ENCODE data around the gene DYNLRB1. TPM values are rescaled to one million over a fixed set of nuclear protein-coding genes. Genes with fewer than 3 reads are reported as not detected.

Gene DYNLRB1
- total and polyA plus RNA-seq, 10 of the 15 experiments (the other 5 are each of a cell fraction or from before 2014, with no cell fraction given) = 87.9 to 313 (median 153) TPM

DNA sequence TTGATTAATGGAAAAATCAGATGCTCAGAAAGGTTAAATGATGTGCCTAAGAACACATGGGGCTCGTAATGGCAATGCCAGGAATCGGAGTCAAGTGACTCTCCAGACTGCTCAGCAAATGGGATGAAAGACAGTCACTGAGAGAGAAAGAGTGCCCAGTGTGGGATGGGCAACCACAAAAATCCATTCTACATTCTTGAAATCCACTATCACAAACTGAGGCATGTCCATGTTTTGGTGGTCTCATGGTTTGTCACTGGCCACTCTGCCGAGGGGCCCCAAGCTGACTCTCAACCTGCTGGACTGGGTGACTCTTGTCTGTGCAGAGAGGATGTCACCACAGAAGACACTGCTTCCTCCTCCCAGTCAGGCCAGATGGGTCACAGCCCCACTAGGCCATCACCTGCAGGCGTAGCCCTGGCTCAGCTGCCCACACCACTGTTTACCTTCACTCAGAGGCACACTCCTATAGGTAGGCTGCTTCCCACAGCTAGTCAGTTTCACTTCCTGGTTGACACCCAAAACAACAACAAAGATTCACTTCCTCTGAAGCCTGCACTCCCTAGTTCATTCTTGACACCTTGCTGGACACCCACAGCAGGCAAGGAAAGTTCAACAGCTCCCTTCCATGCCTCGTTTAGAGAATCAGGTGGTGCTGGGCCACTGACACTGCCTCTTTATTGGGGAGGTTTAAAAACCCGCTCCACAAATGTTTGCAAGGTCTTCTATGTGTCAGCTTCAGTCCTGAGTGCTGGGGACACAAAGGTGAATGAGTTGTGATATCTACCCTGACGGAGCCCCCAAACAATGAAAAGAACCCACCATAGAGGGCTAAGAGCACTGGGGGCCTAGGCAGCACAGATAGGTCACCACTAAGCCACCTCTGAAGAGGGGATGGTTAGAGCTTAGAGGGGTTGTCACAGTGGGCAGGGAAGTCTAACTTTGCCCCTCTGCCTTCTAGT lies 64.0 kb downstream of the DYNLRB1 start (continued):
- no peak for TF ChIP-seq CREM (IDR thresholded peaks at IDR 0.05; ENCODE audit: low read depth)
- no peak for TF ChIP-seq POLR2A (IDR thresholded peaks at IDR 0.05; ENCODE audit: low read depth, low read length)
- TF ChIP-seq, protein P1, sequence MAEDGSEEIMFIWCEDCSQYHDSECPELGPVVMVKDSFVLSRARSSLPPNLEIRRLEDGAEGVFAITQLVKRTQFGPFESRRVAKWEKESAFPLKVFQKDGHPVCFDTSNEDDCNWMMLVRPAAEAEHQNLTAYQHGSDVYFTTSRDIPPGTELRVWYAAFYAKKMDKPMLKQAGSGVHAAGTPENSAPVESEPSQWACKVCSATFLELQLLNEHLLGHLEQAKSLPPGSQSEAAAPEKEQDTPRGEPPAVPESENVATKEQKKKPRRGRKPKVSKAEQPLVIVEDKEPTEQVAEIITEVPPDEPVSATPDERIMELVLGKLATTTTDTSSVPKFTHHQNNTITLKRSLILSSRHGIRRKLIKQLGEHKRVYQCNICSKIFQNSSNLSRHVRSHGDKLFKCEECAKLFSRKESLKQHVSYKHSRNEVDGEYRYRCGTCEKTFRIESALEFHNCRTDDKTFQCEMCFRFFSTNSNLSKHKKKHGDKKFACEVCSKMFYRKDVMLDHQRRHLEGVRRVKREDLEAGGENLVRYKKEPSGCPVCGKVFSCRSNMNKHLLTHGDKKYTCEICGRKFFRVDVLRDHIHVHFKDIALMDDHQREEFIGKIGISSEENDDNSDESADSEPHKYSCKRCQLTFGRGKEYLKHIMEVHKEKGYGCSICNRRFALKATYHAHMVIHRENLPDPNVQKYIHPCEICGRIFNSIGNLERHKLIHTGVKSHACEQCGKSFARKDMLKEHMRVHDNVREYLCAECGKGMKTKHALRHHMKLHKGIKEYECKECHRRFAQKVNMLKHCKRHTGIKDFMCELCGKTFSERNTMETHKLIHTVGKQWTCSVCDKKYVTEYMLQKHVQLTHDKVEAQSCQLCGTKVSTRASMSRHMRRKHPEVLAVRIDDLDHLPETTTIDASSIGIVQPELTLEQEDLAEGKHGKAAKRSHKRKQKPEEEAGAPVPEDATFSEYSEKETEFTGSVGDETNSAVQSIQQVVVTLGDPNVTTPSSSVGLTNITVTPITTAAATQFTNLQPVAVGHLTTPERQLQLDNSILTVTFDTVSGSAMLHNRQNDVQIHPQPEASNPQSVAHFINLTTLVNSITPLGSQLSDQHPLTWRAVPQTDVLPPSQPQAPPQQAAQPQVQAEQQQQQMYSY (CRISPR knock-in tag; IDR thresholded peaks at IDR 0.05) = no peak
- TF ChIP-seq CBFB (IDR thresholded peaks at IDR 0.05; ENCODE audit: low read depth) = no peak
- no peak for TF ChIP-seq TCF3 (IDR thresholded peaks at IDR 0.05; ENCODE audit: borderline replicate concordance, insufficient read depth, low read depth, low read length)
- peak; percentile 58 for TF ChIP-seq IKZF1 (conservative IDR thresholded peaks at IDR 0.05)
- no peak for TF ChIP-seq SUPT20H (IDR thresholded peaks at IDR 0.05; ENCODE audit: borderline replicate concordance, control insufficient read depth, low read depth, low read length)
- no peak for TF ChIP-seq SMAD1 (IDR thresholded peaks at IDR 0.05; ENCODE audit: low read depth, partially characterized antibody)
- TF ChIP-seq ZNF384 (IDR thresholded peaks at IDR 0.05; ENCODE audit: borderline replicate concordance, low read depth, low read length) = no peak
- TF ChIP-seq POLR2AphosphoS2 (IDR thresholded peaks at IDR 0.05; ENCODE audit: low read depth, low read length) = no peak
- TF ChIP-seq, protein P2, sequence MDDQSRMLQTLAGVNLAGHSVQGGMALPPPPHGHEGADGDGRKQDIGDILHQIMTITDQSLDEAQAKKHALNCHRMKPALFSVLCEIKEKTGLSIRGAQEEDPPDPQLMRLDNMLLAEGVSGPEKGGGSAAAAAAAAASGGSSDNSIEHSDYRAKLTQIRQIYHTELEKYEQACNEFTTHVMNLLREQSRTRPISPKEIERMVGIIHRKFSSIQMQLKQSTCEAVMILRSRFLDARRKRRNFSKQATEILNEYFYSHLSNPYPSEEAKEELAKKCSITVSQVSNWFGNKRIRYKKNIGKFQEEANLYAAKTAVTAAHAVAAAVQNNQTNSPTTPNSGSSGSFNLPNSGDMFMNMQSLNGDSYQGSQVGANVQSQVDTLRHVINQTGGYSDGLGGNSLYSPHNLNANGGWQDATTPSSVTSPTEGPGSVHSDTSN (IDR thresholded peaks at IDR 0.05; ENCODE audit: insufficient replicate concordance, low read depth, low read length) = no peak
- peak in 1 of 2 experiments; percentile 37; a peak in 1 of 4 replicates for TF ChIP-seq EP300 (IDR thresholded peaks at IDR 0.05; ENCODE audit: borderline replicate concordance in 1 of 2, control insufficient read depth in 1 of 2, low read depth in 2 of 2, low read length in 2 of 2)
- TF ChIP-seq CREB1 (IDR thresholded peaks at IDR 0.05; ENCODE audit: low read depth) = no peak
- TF ChIP-seq MTA2 (IDR thresholded peaks at IDR 0.05; ENCODE audit: low read depth) = no peak; the same call in 1 of the 2 replicates
- no peak for TF ChIP-seq ZZZ3 (IDR thresholded peaks at IDR 0.05; ENCODE audit: control insufficient read depth, insufficient read length, low read depth)
- TF ChIP-seq, protein P3, sequence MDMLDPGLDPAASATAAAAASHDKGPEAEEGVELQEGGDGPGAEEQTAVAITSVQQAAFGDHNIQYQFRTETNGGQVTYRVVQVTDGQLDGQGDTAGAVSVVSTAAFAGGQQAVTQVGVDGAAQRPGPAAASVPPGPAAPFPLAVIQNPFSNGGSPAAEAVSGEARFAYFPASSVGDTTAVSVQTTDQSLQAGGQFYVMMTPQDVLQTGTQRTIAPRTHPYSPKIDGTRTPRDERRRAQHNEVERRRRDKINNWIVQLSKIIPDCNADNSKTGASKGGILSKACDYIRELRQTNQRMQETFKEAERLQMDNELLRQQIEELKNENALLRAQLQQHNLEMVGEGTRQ (IDR thresholded peaks at IDR 0.05; ENCODE audit: borderline replicate concordance, low read depth, low read length) = no peak
- no peak for TF ChIP-seq MEF2B (IDR thresholded peaks at IDR 0.05; ENCODE audit: partially characterized antibody, poor library complexity, severe bottlenecking)
- no peak for TF ChIP-seq NRF1 (conservative IDR thresholded peaks at IDR 0.05; ENCODE audit: low read depth, low read length)
- 0 out of 2 replicates have a peak, but pooled peaks have one; percentile 3 for TF ChIP-seq SMC3 (IDR thresholded peaks at IDR 0.05; ENCODE audit: borderline replicate concordance, low read length)
